Stomach (tissue), 9 donors: ENCODE data around the gene TTN. TPM values are rescaled to one million over a fixed set of nuclear protein-coding genes. Genes with fewer than 3 reads are reported as not detected.

ENCODE experiments used
- DNase-seq, 2 donors: peaks; one replicate each; pipeline versions ENCODE4 v3.0.0 to v3.0.0-alpha.2; 2013 to 2019
- H3K27ac ChIP-seq, 5 donors: fragments of 200-600 bp in 4 of 5; sonication (generic) in 4 of 5; one replicate each; pipeline ENCODE4 v1.5.1; 2013 to 2019; ENCODE audit warnings: mild to moderate bottlenecking in 1 of 5, moderate library complexity in 1 of 5
- H3K27me3 ChIP-seq, 3 donors: fragments of 200-600 bp; sonication (generic); one replicate each; pipeline ENCODE4 v1.5.1; 2017 to 2019; ENCODE audit warnings: mixed run types in 1 of 3
- H3K36me3 ChIP-seq, 4 donors: fragments of 200-600 bp; sonication (generic); 1 replicate in 3 of 4; 2 replicates in 1 of 4; pipeline ENCODE4 v1.5.1; 2016 to 2019
- H3K4me1 ChIP-seq, 4 donors: fragments of 200-600 bp; sonication (generic); one replicate each; pipeline ENCODE4 v1.5.1; 2016 to 2019
- H3K4me3 ChIP-seq, 4 donors: fragments of 200-600 bp; sonication (generic) in 3 of 4; one replicate each; pipeline ENCODE4 v1.5.1; 2016 to 2019; ENCODE audit warnings: mild to moderate bottlenecking in 1 of 4
- H3K9me3 ChIP-seq, 4 donors: fragments of 200-600 bp; sonication (generic); one replicate each; pipeline ENCODE4 v1.5.1; 2016 to 2019
- CTCF ChIP-seq, 7 experiments: fragments of 450-650 bp in 4 of 7; fragments of 200-600 bp in 3 of 7; sonication (generic) in 3 of 7; IDR thresholded peaks; one replicate each; pipeline ENCODE4 v1.5.1; 2016 to 2019; ENCODE audit warnings: antibody characterized with exemption in 7 of 7, control low read depth in 2 of 7, mild to moderate bottlenecking in 1 of 7
- EP300 ChIP-seq: sonication (generic); formaldehyde crosslinking; IDR thresholded peaks from one replicate; pipeline ENCODE4 v1.6.1; 2017; ENCODE audit warnings: antibody characterized with exemption
- POLR2A ChIP-seq, 4 donors: fragments of 450-650 bp; IDR thresholded peaks; one replicate each; pipeline ENCODE4 v1.6.1; 2016; ENCODE audit warnings: antibody characterized with exemption in 4 of 4, control low read depth in 2 of 4, mild to moderate bottlenecking in 1 of 4, moderate library complexity in 1 of 4
- POLR2AphosphoS5 ChIP-seq, 3 donors: sonication (generic); formaldehyde crosslinking; IDR thresholded peaks; one replicate each; pipeline ENCODE4 v1.6.1; 2016; ENCODE audit warnings: antibody characterized with exemption in 3 of 3
- WGBS, 5 donors: extraction: QIAGEN DNeasy Blood & Tissue Kit in 3 of 5; methylation state at CpG; one replicate each; pipeline versions ENCODE4 v1.1.5 to v1.1.7; 2013 to 2018; 5-methylcytosine and 5-hydroxymethylcytosine counted together
- intact Hi-C: fragments of 100-400 bp; cut with DNase I; formaldehyde crosslinking; loops from one replicate; pipeline ENCODE4 v1.15.1; 2023; ENCODE audit warnings: low total_unique reads
- polyA plus RNA-seq, 3 donors: library from polyadenylated mRNA; stranded (reverse); fragments of 200-250 nt; gene quantifications; one replicate each; pipeline ENCODE4 v1.2.3, GENCODE V29; 2013
- total RNA-seq, 5 donors: library from RNA; depleted of rRNA; stranded (reverse); fragments of >200 nt; gene quantifications; one replicate each; pipeline versions ENCODE4 v1.1.0 to v1.2.3, GENCODE V29; 2014 to 2016
- donor health status: healthy with polysubstance abuse.
- donor health status: Bipolar disorder and iron deficiency.
- donor health status: healthy.

The TTN gene
- total and polyA plus RNA-seq, 8 donors = 0.03 to 12.8 (median 2.2) TPM

- no peaks in the 10 kb centered on the region for H3K4me1 ChIP-seq
Measured at GRCh38 chr2:178681081-178681480, 126.1 kb downstream of the TTN start.

GRCh38 chr2:178679891-178680290 lies 127.3 kb downstream of the TTN start:
- WGBS, 5 donors = 32 to 63% (median 60%) methylated on average over 1 of the region's 1 CpG
- intact Hi-C loops = no loop called here

More at GRCh38 chr2:178681081-178681480, 126.1 kb downstream of the TTN start:
- Histone ChIP-seq H3K36me3 (no peaks in the 10 kb centered on the region), H3K27ac (no peak overlapping the region), H3K9me3 (no peaks in the 10 kb centered on the region), H3K4me3 (no peak overlapping the region), H3K27me3 (no peaks in the 10 kb centered on the region)
- 82 to 93% (median 92%) methylated on average over 4 of the region's 4 CpGs for WGBS, 5 donors
- no peak for DNase-seq
- TF ChIP-seq EP300 = no peak
- TF ChIP-seq CTCF (IDR thresholded peaks at IDR 0.05) = no peak
- TF ChIP-seq POLR2AphosphoS5 (IDR thresholded peaks at IDR 0.05) = no peak
- no peak for TF ChIP-seq POLR2A (IDR thresholded peaks at IDR 0.05)
- intact Hi-C loops = no loop called here

GRCh38 chr2:178677599-178677998 lies 129.6 kb downstream of the TTN start:
- no peak for DNase-seq
- Histone ChIP-seq H3K4me3 (no peak overlapping the region), H3K36me3 (no peaks in the 10 kb centered on the region), H3K9me3 (no peaks in the 10 kb centered on the region), H3K27ac (no peak overlapping the region), H3K27me3 (no peaks in the 10 kb centered on the region), H3K4me1 (no peaks in the 10 kb centered on the region)
- 54 to 82% (median 67%) methylated on average over 2 of the region's 2 CpGs for WGBS, 5 donors
- intact Hi-C loops = no loop called here
- TF ChIP-seq POLR2AphosphoS5 (IDR thresholded peaks at IDR 0.05) (no peak), POLR2A (IDR thresholded peaks at IDR 0.05) (no peak), EP300 (no peak), CTCF (IDR thresholded peaks at IDR 0.05) (no peak)

More at GRCh38 chr2:178679891-178680290, 127.3 kb downstream of the TTN start:
- Histone ChIP-seq H3K4me1 (no peaks in the 10 kb centered on the region), H3K27me3 (no peaks in the 10 kb centered on the region), H3K36me3 (no peaks in the 10 kb centered on the region), H3K27ac (no peak overlapping the region), H3K4me3 (no peak overlapping the region), H3K9me3 (no peaks in the 10 kb centered on the region)
- TF ChIP-seq POLR2AphosphoS5 (IDR thresholded peaks at IDR 0.05) = no peak
- no peak for TF ChIP-seq POLR2A (IDR thresholded peaks at IDR 0.05)
- no peak for TF ChIP-seq CTCF (IDR thresholded peaks at IDR 0.05)
- no peak for TF ChIP-seq EP300
- no peak for DNase-seq

- H3K36me3 ChIP-seq = no peaks in the 10 kb centered on the region
- WGBS, 5 donors = 91 to 97% (median 94%) methylated on average over 5 of the region's 5 CpGs
- no peaks in the 10 kb centered on the region for H3K4me1 ChIP-seq
- H3K27ac ChIP-seq = no peak overlapping the region
- DNase-seq = no peak
- no peaks in the 10 kb centered on the region for H3K27me3 ChIP-seq
- intact Hi-C loops = no loop called here
- no peak for TF ChIP-seq POLR2AphosphoS5 (IDR thresholded peaks at IDR 0.05)
- TF ChIP-seq CTCF (IDR thresholded peaks at IDR 0.05) = no peak
- TF ChIP-seq POLR2A (IDR thresholded peaks at IDR 0.05) = no peak
- TF ChIP-seq EP300 = no peak
- H3K4me3 ChIP-seq = no peak overlapping the region
- no peaks in the 10 kb centered on the region for H3K9me3 ChIP-seq
Measured at GRCh38 chr2:178676046-178676445, 131.2 kb downstream of the TTN start.
